Stimulated activated CD8-positive, alpha-beta memory T cell treated with anti-CD3 and anti-CD28 coated beads, Interleukin-12 subunit alpha, Interleukin-12 subunit beta, amount 100 ng/mL, for 1 hour (primary cell): Measurements from ENCODE around the gene XYLT1.

Source experiments
- DNase-seq: peaks from one replicate; pipeline ENCODE4 v3.0.0-alpha.2; 2020; ENCODE audit warnings: low read depth

Gene XYLT1

GRCh38 chr16:17403156-17403809 is 67.5 kb downstream of the XYLT1 start:
- DNase-seq = no peak

GRCh38 chr16:17397499-17397891 is 73.3 kb downstream of the XYLT1 start:
- no peak for DNase-seq

GRCh38 chr16:17396762-17397498 is 73.8 kb downstream of the XYLT1 start:
- no peak for DNase-seq

GRCh38 chr16:17395849-17396480 is 74.8 kb downstream of the XYLT1 start:
- DNase-seq = no peak

- no peak for DNase-seq
These were observed 77.7 kb downstream of the XYLT1 start for GRCh38 chr16:17392857-17393692.

GRCh38 chr16:17392127-17392856 is 78.5 kb downstream of the XYLT1 start:
- no peak for DNase-seq

- DNase-seq = no peak
These were observed 79.0 kb downstream of the XYLT1 start for GRCh38 chr16:17391715-17392114.

GRCh38 chr16:17389384-17389783 is 81.4 kb downstream of the XYLT1 start:
- no peak for DNase-seq

- no peak for DNase-seq
These were observed 83.5 kb downstream of the XYLT1 start for GRCh38 chr16:17387256-17387655.

GRCh38 chr16:17386229-17386628 is 84.5 kb downstream of the XYLT1 start:
- no peak for DNase-seq

GRCh38 chr16:17384471-17384870 is 86.3 kb downstream of the XYLT1 start:
- DNase-seq = no peak

GRCh38 chr16:17382949-17383863 is 87.6 kb downstream of the XYLT1 start:
- no peak for DNase-seq

GRCh38 chr16:17382514-17382913 is 88.2 kb downstream of the XYLT1 start:
- no peak for DNase-seq

- DNase-seq = no peak
These were observed 89.0 kb downstream of the XYLT1 start for GRCh38 chr16:17381784-17382183.

- DNase-seq = no peak
These were observed 90.1 kb downstream of the XYLT1 start for GRCh38 chr16:17380613-17381012.

- no peak for DNase-seq
These were observed 91.6 kb downstream of the XYLT1 start for GRCh38 chr16:17379121-17379571.

- DNase-seq = no peak
These were observed 93.1 kb downstream of the XYLT1 start for GRCh38 chr16:17377360-17378324.

GRCh38 chr16:17375461-17376304 is 95.1 kb downstream of the XYLT1 start:
- no peak for DNase-seq
